ENCODE results near the gene ALDH9A1. TPM values are rescaled to one million over a fixed set of nuclear protein-coding genes. Genes with fewer than 3 reads are reported as not detected.

Gene ALDH9A1
- total and polyA plus RNA-seq, 2 of the 8 experiments (the other 6 are each of a cell fraction or from before 2014, with no cell fraction given), result 57.6 to 63.8 TPM

- TF ChIP-seq EP300 (IDR thresholded peaks at IDR 0.05; ENCODE audit: borderline replicate concordance in 1 of 2, low read depth in 2 of 2, low read length in 2 of 2) (no peak), NRF1 (IDR thresholded peaks at IDR 0.05; ENCODE audit: low read depth, low read length) (no peak), MAFK (IDR thresholded peaks at IDR 0.05; ENCODE audit: low read depth, low read length) (no peak), RAD21 (IDR thresholded peaks at IDR 0.05 in 1 of 2, conservative IDR thresholded peaks at IDR 0.05 in 1 of 2; ENCODE audit: low read depth in 2 of 2, low read length in 2 of 2) (no peak), ATF2 (IDR thresholded peaks at IDR 0.05; ENCODE audit: low read length) (no peak), EGR1 (IDR thresholded peaks at IDR 0.05; ENCODE audit: borderline replicate concordance, low read depth, low read length) (no peak)
These were observed 14.4 kb upstream of the ALDH9A1 start (continued) for GRCh38 chr1:165712764-165713163.

Data from H1 (cell line).